Gastroesophageal sphincter (tissue), 3 donors: ENCODE results near the gene PLA2G2A.

Experiments
- EP300 ChIP-seq: sonication (generic); formaldehyde crosslinking; IDR thresholded peaks from one replicate; pipeline ENCODE4 v1.6.1; 2017; ENCODE audit warnings: antibody characterized with exemption, mild to moderate bottlenecking
- POLR2A ChIP-seq, 2 donors: fragments of 450-650 bp; IDR thresholded peaks; one replicate each; pipeline ENCODE4 v1.6.1; 2017; ENCODE audit warnings: antibody characterized with exemption in 2 of 2, mild to moderate bottlenecking in 2 of 2, moderate library complexity in 1 of 2
- POLR2AphosphoS5 ChIP-seq: sonication (generic); formaldehyde crosslinking; IDR thresholded peaks from one replicate; pipeline ENCODE4 v1.6.1; 2017; ENCODE audit warnings: antibody characterized with exemption
- TF ChIP-seq, protein P1 (sequence below), 4 experiments: fragments of 200-600 bp in 2 of 4; fragments of 450-650 bp in 2 of 4; sonication (generic) in 1 of 4; IDR thresholded peaks; one replicate each; pipeline ENCODE4 v1.5.1; 2017 to 2019; ENCODE audit warnings: antibody characterized with exemption in 4 of 4, mild to moderate bottlenecking in 2 of 4, moderate library complexity in 2 of 4

DNA sequence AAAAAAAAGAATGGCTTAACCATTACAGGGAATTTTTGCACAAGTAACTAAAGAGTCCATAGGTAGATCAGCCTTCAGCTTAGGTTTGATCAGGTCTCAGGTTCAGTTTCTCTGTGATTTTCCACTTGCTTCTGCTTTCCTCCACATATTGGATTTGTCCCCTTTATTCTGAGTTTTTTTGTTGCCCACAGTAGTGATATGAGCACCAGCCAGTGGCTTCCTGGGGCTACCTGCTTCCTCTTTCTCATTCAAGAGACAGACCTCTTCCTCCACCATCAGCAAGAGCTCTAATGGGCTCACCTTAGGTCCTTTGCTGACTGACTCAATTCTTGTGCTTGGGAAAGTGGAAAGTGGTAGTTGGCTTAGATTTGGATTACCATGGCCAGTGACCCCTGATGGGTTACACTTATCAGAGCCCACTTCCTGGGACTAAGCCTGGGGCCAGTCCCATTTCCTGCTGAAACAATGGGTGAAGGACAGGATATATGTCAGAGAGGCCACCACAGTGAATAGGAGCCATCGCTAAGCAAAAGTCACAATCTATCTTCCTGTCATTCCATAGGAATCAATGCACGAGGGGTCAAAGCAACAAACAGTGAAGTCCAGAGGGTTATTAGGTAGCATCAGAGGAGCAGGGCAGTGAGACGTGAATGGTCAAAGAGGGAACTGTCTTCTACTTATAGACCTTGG is 43.2 kb downstream of the PLA2G2A start:
- TF ChIP-seq POLR2AphosphoS5 (no peak), POLR2A (IDR thresholded peaks at IDR 0.05) (no peak), EP300 (no peak)
- TF ChIP-seq, protein P1, sequence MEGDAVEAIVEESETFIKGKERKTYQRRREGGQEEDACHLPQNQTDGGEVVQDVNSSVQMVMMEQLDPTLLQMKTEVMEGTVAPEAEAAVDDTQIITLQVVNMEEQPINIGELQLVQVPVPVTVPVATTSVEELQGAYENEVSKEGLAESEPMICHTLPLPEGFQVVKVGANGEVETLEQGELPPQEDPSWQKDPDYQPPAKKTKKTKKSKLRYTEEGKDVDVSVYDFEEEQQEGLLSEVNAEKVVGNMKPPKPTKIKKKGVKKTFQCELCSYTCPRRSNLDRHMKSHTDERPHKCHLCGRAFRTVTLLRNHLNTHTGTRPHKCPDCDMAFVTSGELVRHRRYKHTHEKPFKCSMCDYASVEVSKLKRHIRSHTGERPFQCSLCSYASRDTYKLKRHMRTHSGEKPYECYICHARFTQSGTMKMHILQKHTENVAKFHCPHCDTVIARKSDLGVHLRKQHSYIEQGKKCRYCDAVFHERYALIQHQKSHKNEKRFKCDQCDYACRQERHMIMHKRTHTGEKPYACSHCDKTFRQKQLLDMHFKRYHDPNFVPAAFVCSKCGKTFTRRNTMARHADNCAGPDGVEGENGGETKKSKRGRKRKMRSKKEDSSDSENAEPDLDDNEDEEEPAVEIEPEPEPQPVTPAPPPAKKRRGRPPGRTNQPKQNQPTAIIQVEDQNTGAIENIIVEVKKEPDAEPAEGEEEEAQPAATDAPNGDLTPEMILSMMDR (IDR thresholded peaks at IDR 0.05), result no peak
